BJ (cell line): ENCODE results near the gene KDM3B. TPM values are rescaled to one million over a fixed set of nuclear protein-coding genes. Genes with fewer than 3 reads are reported as not detected.

Experiments used
- CTCF ChIA-PET: fragments of 350-600 bp; formaldehyde crosslinking; extraction: SDS; loops from one replicate; lab custom pipeline; 2021; ENCODE audit warnings: antibody characterized with exemption, inconsistent platforms; lab: Yijun Ruan, JAX
- POLR2A ChIA-PET: fragments of 300-600 bp; sonication (Branson Sonifier 250); formaldehyde crosslinking; extraction: SDS; loops from one replicate; lab custom pipeline; 2021; ENCODE audit warnings: antibody characterized with exemption; lab: Charles Lee
- DNase-seq: peaks from one replicate; pipeline ENCODE4 v3.0.0-alpha.2; 2011; ENCODE audit warnings: low read depth
- H3K27me3 ChIP-seq: 2 replicates; pipeline ENCODE4 v1.6.0; 2011; ENCODE audit warnings: low read length; ENCODE audit not compliant: control insufficient read depth, insufficient read depth
- H3K36me3 ChIP-seq: 2 replicates; pipeline ENCODE4 v1.5.1; 2011; ENCODE audit warnings: low read length; ENCODE audit not compliant: control insufficient read depth, insufficient read depth
- H3K4me3 ChIP-seq: 2 replicates; pipeline ENCODE4 v1.5.1; 2011; ENCODE audit warnings: low read depth, mild to moderate bottlenecking, control low read depth, low read length
- polyA plus RNA-seq: library from polyadenylated mRNA; depleted of rRNA; stranded (reverse); fragments of >200 nt; gene quantifications from 2 replicates; pipeline ENCODE4 v1.2.3, GENCODE V29; 2011
- TF ChIP-seq, protein P1 (sequence below): IDR thresholded peaks from 2 replicates; pipeline ENCODE4 v1.5.1; 2011; ENCODE audit warnings: low read depth, mild to moderate bottlenecking, control low read depth, inconsistent platforms, low read length, moderate library complexity; ENCODE audit not compliant: insufficient read depth

The KDM3B gene
- polyA plus RNA-seq, 1 experiment = 20.4 TPM

DNA sequence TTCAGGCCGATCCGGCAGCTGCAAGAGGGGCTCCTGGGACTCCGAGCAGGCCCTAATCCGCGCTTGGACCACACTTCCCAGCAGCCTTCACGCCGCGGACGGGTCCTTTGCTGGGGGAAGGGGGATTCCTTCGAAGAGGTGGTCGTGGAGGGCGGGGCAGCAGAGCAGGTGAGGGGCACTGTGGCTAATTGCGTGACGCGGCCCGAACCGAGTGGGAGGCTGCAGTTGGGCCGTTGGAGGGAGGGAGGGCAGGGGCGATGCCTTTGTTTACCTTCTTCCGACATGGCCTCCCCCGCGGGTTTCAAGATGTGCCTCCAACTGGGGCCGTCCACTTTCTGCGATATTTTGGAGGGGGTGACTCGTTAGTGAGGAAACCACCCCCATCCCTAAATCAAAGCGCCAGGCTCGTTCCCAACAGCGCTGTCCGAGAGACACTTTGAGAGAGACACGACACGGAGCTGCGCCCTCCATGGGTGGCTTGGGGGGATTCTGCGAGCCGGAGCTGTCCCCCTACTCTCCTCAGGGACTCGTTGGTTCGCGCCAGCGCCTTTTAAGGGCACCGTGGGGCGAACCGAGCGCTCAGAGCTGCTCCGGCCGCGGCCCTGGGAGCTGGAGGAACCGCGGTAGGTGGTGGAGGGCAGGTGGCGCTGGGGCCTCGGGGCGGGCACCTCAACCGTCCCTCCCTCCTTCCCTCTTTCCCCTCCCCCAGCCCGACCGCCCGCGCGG, 14.6 kb upstream of the KDM3B start, which contains the start of gene FAM53C:
Gene FAM53C (plus strand): TSS at position 582 of the 726 bp plus-strand sequence. CDS start 3,070 bp downstream, outside the sequence.
- Histone ChIP-seq H3K27me3 (no peaks in the 10 kb centered on the region), H3K4me3 (peak within 1 kb of the TSS; percentile 77), H3K36me3 (peaks cover 3% of the 10 kb centered on the region; the same call in 1 of the 2 replicates)
- ChIA-PET CTCF (interaction anchor here (8.9 kb wide), 1 partner anchor 15 kb away, joined by 118 read pairs; the partner anchor contains the start of gene KDM3B), POLR2A (interaction anchor here (0.5 to 0.8 kb wide), 3 partner anchors 13 to 711 kb away, joined by 3 to 19 read pairs (median 3); no protein-coding TSS in a partner anchor)
- TF ChIP-seq, protein P1, sequence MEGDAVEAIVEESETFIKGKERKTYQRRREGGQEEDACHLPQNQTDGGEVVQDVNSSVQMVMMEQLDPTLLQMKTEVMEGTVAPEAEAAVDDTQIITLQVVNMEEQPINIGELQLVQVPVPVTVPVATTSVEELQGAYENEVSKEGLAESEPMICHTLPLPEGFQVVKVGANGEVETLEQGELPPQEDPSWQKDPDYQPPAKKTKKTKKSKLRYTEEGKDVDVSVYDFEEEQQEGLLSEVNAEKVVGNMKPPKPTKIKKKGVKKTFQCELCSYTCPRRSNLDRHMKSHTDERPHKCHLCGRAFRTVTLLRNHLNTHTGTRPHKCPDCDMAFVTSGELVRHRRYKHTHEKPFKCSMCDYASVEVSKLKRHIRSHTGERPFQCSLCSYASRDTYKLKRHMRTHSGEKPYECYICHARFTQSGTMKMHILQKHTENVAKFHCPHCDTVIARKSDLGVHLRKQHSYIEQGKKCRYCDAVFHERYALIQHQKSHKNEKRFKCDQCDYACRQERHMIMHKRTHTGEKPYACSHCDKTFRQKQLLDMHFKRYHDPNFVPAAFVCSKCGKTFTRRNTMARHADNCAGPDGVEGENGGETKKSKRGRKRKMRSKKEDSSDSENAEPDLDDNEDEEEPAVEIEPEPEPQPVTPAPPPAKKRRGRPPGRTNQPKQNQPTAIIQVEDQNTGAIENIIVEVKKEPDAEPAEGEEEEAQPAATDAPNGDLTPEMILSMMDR = no peak
- DNase-seq = peak; percentile 59

DNA sequence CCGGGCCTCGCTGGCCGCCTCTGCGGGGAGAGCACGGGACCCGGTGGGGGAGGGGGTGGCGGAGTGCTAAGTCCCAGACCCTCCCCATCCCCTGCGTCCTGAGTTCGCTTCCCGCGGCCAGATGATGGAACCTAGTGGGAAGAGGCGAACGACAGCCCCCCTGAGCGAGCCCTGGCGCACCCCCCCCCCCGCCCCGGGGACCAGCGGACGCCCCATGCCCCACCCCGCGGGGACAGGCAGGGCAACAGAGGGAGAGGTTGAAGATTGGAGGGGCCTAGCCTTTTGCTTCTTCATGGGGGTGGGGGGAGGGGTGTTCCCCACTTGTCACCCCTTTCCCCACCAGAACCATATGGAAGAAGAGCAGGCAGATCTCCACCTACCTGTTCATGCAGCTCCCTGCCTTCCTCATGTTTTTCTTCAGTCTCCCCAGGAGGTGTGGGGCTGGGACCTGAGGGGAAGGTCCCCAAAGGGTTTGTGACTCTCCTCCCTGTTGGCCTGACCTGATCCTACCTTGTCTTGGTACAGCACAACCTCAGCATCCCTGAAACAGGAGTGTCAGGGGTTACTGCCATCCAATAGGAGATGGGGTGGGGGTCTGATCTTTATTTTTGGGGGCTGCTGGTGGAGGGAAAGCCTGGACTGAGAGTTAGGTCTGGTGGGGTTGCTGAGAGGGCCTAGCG, 13.9 kb upstream of the KDM3B start:
- POLR2A ChIA-PET = interaction anchor here (0.8 to 1.2 kb wide), 2 partner anchors 11 to 13 kb away, joined by 3 read pairs; no protein-coding TSS in a partner anchor
- TF ChIP-seq, protein P1 = no peak
- no peak for DNase-seq
- CTCF ChIA-PET = interaction anchor here (1.0 to 8.9 kb wide), 2 partner anchors 10 to 14 kb away, joined by 3 to 118 read pairs; partner anchors contain the start of gene KDM3B
- Histone ChIP-seq H3K36me3 (peaks cover 3% of the 10 kb centered on the region; the same call in 1 of the 2 replicates), H3K4me3 (peak overlapping the region; percentile 77), H3K27me3 (no peaks in the 10 kb centered on the region)

DNA sequence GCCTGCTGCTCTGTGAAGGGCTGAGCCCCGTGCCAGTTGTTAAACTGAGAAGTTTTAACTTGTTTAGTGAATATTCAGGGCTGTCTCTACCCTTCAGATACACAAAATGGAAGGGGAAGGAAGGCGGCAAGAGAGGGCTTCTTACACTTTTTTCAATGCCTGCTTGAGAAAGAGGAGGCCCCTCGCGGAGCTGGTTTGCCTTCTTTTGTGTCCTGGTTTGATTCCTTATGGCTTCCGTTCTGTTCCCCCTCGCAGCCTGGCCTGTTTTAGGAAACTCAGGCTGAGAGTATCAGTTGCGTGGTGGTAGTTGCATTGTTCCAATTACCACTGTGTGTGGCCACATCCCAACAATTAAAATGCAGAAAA, 13.4 kb upstream of the KDM3B start:
- Histone ChIP-seq H3K36me3 (peaks cover 4% of the 10 kb centered on the region; the same call in 1 of the 2 replicates), H3K4me3 (peak overlapping the region; percentile 77), H3K27me3 (no peaks in the 10 kb centered on the region)
- ChIA-PET CTCF (interaction anchor here (0.6 to 8.9 kb wide), 3 partner anchors 10 to 166 kb away, joined by 3 to 118 read pairs (median 3); partner anchors contain the start of gene KDM3B), POLR2A (interaction anchor here (0.8 to 1.2 kb wide), 2 partner anchors 10 to 12 kb away, joined by 3 read pairs; no protein-coding TSS in a partner anchor)
- TF ChIP-seq, protein P1 = no peak
- no peak for DNase-seq

DNA sequence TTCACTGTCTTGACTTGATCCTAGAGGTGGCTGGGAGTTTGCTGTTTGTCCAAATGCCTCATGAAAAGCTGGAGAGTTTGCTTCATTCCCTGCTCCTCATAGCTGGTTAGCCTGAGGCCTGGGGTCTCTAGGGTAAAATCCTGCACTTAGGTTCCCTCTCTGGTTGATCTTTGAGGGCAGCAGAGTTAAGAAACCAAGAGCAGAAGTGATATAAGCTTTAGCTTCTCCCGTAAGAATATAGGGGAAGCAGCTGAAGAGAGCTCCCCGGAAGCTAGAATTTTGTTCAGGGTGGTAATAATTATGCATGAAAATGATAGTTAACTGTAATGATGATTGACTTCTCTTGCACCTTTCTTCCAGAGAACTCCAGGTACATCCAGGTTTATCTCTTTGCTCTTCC, 13.0 kb upstream of the KDM3B start:
- DNase-seq = no peak
- POLR2A ChIA-PET = interaction anchor here (0.8 to 1.2 kb wide), 2 partner anchors 10 to 12 kb away, joined by 3 read pairs; no protein-coding TSS in a partner anchor
- Histone ChIP-seq H3K27me3 (no peaks in the 10 kb centered on the region), H3K4me3 (peak overlapping the region; percentile 77), H3K36me3 (peaks cover 6% of the 10 kb centered on the region; the same call in 1 of the 2 replicates)
- TF ChIP-seq, protein P1 = no peak
- CTCF ChIA-PET = interaction anchor here (0.6 to 8.9 kb wide), 3 partner anchors 9 to 166 kb away, joined by 3 to 118 read pairs (median 3); partner anchors contain the start of gene KDM3B
